Measurements from ENCODE around the gene CLIC6. TPM values are rescaled to one million over a fixed set of nuclear protein-coding genes. Genes with fewer than 3 reads are reported as not detected.

The CLIC6 gene
- total and polyA plus RNA-seq, 7 donors = 0.50 to 35.5 (median 7.7) TPM

DNA sequence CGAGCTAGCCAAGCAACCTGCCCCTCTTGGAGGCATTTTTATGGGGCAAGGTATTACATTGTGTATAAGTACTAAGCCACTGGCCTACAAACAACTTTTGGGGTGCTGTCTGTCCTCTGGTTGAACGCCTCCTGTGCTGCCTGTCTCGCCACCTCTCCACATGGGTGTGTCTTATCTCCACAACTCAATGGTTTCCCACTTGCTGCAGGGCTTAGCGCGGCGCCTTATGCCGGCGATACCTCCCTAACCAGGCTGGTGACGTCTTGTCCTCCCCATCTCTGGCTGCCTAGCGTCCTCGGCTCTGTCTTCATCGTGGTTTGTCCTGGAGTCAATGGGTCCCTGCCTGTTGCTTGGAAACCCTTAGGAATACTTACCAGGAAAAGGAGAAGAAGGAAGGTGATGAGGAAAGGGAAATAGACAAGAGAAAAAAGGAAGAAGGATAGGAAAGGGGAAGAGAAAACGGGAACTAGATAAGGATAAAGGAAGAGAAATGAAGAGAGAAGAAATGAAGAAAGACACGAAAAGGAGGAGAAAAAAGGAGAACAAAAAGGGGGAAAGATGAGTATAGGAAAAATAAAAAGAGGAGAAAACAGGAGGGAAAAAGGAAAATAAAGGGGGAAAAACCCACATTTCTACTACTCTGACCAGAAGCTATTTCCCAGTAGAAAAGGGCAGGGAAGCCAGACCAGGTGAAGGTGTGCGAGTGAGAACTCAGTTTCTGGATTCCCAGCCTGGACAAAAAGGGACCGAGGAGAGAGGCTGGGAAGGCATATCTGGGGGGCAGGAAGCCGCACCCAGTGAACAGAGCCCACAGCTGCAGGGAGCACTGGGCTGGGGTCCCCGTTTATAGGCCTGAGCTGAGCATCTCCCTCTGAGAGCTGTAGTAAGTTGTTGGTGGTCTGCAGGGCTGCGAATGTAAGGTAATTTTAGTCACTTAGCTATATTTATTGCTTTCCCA lies 86.2 kb downstream of the CLIC6 start:
- intact Hi-C loops (cut with DNase I) = loop anchor here in 1 of 2 donors (10.0 kb wide), 1 partner anchor 1180 kb away; no protein-coding TSS in a partner anchor
- Histone ChIP-seq H3K9me3 (no peaks in the 10 kb centered on the region), H3K4me3 (no peak overlapping the region), H3K4me1 (no peaks in the 10 kb centered on the region), H3K27me3 (ENCODE audit: insufficient read depth in 3 of 3, low read length in 2 of 3) (no peaks in the 10 kb centered on the region), H3K27ac (no peak overlapping the region), H3K36me3 (ENCODE audit: insufficient read depth in 1 of 2, low read depth in 1 of 2) (peaks cover 0 to 2% of the 10 kb centered on the region in 2 donors)
- TF ChIP-seq, protein P1, sequence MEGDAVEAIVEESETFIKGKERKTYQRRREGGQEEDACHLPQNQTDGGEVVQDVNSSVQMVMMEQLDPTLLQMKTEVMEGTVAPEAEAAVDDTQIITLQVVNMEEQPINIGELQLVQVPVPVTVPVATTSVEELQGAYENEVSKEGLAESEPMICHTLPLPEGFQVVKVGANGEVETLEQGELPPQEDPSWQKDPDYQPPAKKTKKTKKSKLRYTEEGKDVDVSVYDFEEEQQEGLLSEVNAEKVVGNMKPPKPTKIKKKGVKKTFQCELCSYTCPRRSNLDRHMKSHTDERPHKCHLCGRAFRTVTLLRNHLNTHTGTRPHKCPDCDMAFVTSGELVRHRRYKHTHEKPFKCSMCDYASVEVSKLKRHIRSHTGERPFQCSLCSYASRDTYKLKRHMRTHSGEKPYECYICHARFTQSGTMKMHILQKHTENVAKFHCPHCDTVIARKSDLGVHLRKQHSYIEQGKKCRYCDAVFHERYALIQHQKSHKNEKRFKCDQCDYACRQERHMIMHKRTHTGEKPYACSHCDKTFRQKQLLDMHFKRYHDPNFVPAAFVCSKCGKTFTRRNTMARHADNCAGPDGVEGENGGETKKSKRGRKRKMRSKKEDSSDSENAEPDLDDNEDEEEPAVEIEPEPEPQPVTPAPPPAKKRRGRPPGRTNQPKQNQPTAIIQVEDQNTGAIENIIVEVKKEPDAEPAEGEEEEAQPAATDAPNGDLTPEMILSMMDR (IDR thresholded peaks at IDR 0.05) = no peak
- ATAC-seq (no peak), DNase-seq (no peak)
- 84 to 86% (median 84%) methylated on average over 19 of the region's 19 CpGs for WGBS, 3 donors

DNA sequence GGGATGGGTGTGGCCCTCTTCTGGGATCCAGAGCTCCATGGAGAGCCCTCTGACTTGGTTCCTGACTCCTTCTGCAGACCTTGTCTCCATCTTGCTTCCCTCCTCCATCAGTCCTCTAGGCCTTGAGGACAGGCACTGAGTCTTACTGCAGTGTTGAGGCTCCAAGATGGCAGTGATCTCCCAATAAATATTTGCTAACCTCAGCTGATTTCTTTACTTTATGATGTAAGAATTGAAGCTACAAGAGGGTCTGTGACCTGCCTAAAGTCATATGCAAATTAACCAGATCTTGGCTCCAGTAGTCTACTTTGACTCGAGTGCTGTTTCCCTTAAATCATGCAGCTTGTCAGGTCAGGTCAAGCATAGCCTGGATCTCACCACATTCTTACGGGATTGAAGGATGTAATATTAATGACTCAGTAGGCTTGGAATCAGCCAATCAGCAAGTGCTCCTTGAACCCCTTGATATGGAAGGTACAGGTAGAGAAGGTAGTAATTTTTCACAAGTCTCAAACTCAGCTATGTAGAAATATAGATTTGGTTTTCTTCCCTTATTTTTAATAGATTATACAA lies 93.0 kb downstream of the CLIC6 start:
- H3K4me3 ChIP-seq = no peak overlapping the region
- intact Hi-C loops (cut with DNase I) = no loop called here
- no peak overlapping the region for H3K27ac ChIP-seq
- WGBS, 3 donors = 68 to 74% (median 72%) methylated on average over 2 of the region's 2 CpGs
- H3K27me3 ChIP-seq (ENCODE audit: insufficient read depth in 3 of 3, low read length in 2 of 3) = no peaks in the 10 kb centered on the region
- H3K4me1 ChIP-seq = no peaks in the 10 kb centered on the region
- no peak for DNase-seq
- H3K9me3 ChIP-seq = no peaks in the 10 kb centered on the region
- ATAC-seq = no peak
- H3K36me3 ChIP-seq (ENCODE audit: insufficient read depth in 1 of 2, low read depth in 1 of 2) = peaks cover 0 to 2% of the 10 kb centered on the region in 2 donors
- TF ChIP-seq, protein P1 (IDR thresholded peaks at IDR 0.05) = no peak

DNA sequence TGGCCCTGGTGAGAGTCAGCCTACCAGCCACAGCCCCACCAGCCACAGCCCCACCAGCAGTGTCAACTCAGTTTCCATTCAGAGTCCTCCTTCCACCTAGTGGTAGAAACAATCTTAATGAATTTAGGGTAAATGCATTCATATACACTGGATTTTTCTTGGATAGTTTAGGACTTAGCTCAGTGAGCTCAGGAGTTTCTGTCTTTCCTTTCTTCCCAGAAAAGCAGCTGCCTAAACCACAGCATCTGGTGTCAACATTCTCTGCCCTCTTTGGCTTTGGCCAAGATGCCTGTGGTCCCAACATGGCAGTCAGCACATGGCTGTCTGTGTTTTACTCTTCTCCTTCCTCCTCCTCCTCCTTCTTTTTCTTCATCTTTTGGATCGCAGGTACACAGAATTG lies 94.0 kb downstream of the CLIC6 start:
- Histone ChIP-seq H3K4me3 (no peak overlapping the region), H3K4me1 (no peaks in the 10 kb centered on the region), H3K27me3 (ENCODE audit: insufficient read depth in 3 of 3, low read length in 2 of 3) (no peaks in the 10 kb centered on the region), H3K9me3 (no peaks in the 10 kb centered on the region), H3K27ac (no peak overlapping the region), H3K36me3 (ENCODE audit: insufficient read depth in 1 of 2, low read depth in 1 of 2) (peaks cover 0 to 2% of the 10 kb centered on the region in 2 donors)
- ATAC-seq (peak in 2 of 4 donors; percentile 45 to 63), DNase-seq (no peak)
- intact Hi-C loops (cut with DNase I) = no loop called here
- WGBS, 3 donors = 90 to 100% (median 94%) methylated on average over 1 of the region's 1 CpG
- TF ChIP-seq, protein P1 (IDR thresholded peaks at IDR 0.05) = no peak

DNA sequence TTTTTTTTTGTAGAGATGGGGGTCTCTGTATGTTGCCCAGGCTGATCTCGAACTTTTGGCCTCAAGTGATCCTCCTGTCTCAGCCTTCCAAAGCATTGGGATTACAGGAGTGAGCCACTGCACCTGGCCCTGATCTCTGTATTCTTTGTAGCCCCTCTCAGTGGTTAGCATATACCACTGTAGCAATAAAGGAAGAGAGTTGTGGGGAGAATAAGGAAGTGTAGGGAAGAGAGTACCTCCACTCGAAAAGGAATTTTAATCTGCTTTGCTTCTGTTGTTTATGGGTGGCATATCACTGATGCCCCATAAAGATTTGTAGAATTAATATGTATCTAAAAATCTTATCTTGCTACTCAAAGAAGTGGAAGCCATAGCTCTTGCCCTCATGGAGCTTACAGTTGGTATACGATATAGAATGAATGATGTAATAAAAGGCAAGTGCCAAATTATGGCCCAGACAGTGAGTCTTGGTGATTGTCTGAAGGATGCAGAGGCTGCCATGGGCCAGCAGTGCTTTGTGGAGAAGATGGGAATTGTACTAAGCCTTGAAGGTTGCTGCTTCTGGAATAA lies 96.0 kb downstream of the CLIC6 start:
- no peak overlapping the region for H3K4me3 ChIP-seq
- no peak overlapping the region for H3K27ac ChIP-seq
- no peaks in the 10 kb centered on the region for H3K36me3 ChIP-seq (ENCODE audit: insufficient read depth in 1 of 2, low read depth in 1 of 2)
- ATAC-seq (no peak), DNase-seq (no peak)
- 87 to 93% (median 89%) methylated on average over 3 of the region's 3 CpGs for WGBS, 3 donors
- TF ChIP-seq, protein P1 (IDR thresholded peaks at IDR 0.05) = no peak
- H3K27me3 ChIP-seq (ENCODE audit: insufficient read depth in 3 of 3, low read length in 2 of 3) = no peaks in the 10 kb centered on the region
- H3K9me3 ChIP-seq = no peaks in the 10 kb centered on the region
- no peaks in the 10 kb centered on the region for H3K4me1 ChIP-seq
- intact Hi-C loops (cut with DNase I) = no loop called here

Data from psoas muscle (tissue), 8 donors.